Stimulated activated CD4-positive, alpha-beta T cell treated with anti-CD3 and anti-CD28 coated beads, TNF-alpha, amount 100 ng/mL, for 4 hours (primary cell): ENCODE data around the gene C20orf173.

Source experiments
- DNase-seq, 3 experiments: peaks; one replicate each; pipeline ENCODE4 v3.0.0-alpha.2; 2020; ENCODE audit warnings: low read depth in 3 of 3

The C20orf173 gene

DNA sequence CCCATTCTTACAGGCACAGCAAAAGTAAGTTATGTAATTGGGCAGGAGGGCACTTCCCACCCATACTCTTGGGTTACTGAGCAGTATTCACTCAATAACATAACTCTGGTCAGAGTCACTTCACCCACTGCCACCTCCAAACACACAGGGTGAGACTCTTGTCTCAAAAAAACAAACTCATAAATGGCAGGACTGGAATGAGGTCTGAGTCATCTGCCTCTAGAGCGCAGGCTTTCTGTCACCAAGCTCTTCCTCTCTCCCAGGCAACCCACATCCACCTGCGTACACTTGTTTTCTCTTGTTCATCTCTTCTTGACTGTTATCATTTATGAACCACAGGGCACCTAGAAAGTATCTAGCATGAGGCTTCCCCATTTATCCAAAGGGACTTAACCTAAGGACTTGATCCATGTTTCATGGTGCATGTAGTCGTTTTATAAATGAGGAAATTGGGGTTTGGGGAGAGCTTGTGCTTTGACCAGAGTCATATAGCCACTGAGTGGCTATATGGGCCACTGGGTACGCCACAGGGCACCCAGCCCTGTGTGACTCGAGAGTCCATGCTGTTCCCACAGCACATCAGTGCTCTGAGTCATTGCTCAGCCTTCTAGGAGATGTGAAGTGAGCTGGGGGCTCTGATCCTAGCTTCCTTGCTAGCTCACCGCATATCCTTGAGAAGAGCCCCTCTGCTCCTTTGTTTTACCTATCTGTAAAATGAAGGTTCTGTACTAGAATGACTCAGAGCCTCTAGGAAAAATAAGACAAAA is 22.4 kb downstream of the C20orf173 start:
- no peak for DNase-seq

DNA sequence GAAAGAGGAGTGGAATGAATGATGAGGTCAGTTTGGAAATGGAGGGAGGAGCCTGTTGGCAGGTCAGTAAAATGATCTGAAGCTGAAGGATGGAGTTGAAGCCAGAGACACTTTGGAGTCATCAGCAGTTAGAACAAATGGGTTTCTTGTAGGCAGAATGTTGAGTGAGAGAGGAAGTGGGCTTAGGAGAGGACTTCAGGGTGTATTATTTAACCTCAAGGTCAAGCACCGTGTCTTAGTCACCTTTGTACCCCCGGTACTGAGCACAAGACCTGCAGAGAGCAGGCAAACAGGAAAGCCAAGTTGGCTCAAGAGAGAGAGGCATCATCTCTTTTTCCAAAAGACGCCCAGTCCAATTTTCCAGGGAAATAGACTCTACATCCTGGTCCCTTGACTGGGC is 23.3 kb downstream of the C20orf173 start:
- no peak for DNase-seq

DNA sequence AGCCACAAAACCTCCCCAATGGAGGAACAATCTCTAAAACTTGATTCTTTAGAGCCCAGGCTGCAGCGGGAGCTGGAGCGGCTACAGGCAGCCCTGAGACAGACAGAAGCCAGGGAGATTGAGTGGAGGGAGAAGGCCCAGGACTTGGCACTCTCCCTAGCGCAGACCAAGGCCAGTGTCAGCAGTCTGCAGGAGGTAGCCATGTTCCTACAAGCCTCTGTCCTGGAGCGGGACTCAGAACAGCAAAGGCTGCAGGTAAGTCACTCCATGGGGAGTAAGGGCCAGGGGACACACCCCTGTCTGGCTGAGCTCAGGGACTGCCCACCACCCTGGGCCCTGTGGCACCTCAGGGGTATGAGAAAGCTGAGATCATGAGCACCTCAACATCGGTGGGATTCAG is 24.7 kb downstream of the C20orf173 start:
- DNase-seq: no peak

DNA sequence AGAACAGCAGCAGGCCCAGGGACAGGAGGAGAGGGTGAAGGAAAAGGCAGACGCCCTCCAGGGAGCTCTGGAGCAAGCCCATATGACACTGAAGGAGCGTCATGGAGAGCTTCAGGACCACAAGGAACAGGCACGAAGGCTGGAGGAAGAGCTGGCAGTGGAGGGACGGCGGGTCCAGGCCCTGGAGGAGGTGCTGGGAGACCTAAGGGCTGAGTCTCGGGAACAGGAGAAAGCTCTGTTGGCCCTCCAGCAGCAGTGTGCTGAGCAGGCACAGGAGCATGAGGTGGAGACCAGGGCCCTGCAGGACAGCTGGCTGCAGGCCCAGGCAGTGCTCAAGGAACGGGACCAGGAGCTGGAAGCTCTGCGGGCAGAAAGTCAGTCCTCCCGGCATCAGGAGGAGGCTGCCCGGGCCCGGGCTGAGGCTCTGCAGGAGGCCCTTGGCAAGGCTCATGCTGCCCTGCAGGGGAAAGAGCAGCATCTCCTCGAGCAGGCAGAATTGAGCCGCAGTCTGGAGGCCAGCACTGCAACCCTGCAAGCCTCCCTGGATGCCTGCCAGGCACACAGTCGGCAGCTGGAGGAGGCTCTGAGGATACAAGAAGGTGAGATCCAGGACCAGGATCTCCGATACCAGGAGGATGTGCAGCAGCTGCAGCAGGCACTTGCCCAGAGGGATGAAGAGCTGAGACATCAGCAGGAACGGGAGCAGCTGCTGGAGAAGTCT is 25.5 kb downstream of the C20orf173 start:
- no peak for DNase-seq

DNA sequence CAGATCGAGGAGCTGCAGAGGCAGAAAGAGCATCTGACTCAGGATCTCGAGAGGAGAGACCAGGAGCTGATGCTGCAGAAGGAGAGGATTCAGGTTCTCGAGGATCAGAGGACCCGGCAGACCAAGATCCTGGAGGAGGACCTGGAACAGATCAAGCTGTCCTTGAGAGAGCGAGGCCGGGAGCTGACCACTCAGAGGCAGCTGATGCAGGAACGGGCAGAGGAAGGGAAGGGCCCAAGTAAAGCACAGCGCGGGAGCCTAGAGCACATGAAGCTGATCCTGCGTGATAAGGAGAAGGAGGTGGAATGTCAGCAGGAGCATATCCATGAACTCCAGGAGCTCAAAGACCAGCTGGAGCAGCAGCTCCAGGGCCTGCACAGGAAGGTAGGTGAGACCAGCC is 26.2 kb downstream of the C20orf173 start:
- no peak for DNase-seq

DNA sequence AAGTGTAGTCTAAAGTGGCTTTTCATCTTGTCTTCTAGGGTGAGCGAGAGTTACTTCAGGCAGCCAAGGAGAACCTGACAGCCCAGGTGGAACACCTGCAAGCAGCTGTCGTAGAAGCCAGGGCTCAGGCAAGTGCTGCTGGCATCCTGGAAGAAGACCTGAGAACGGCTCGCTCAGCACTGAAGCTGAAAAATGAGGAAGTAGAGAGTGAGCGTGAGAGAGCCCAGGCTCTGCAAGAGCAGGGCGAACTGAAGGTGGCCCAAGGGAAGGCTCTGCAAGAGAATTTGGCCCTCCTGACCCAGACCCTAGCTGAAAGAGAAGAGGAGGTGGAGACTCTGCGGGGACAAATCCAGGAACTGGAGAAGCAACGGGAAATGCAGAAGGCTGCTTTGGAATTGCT is 27.1 kb downstream of the C20orf173 start:
- no peak for DNase-seq

DNA sequence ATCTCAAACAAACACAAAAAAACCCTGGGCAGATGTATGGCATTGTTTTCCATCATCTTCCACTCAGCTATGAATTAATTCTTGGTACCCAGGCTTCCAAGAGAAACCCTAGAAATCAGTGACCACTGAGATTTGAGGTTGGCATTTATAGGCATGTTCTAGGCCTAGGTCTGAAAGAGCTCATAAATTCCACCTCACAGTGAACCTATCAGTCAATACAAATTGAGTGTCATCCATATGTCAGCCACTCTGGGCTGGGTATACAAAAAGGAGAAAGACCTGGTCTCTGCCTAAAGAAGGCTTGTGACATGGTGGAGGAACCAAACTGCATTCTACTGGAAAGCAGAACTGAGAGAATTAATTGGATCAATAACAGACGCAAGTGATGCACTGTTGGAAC is 30.2 kb downstream of the C20orf173 start:
- no peak for DNase-seq

DNA sequence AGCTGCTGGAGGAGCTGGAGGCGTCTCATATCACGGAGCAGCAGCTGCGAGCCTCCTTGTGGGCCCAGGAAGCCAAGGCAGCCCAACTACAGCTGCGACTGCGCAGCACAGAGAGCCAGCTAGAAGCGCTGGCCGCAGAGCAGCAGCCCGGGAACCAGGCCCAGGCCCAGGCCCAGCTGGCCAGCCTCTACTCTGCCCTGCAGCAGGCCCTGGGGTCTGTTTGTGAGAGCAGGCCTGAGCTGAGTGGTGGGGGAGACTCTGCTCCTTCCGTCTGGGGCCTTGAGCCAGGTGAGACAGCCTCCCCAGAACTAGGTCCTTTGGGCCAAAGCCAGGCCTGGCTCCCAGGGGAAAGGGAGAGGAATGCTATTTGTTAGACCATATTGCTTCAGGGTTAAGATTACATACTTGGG is 31.7 kb downstream of the C20orf173 start:
- no peak for DNase-seq

DNA sequence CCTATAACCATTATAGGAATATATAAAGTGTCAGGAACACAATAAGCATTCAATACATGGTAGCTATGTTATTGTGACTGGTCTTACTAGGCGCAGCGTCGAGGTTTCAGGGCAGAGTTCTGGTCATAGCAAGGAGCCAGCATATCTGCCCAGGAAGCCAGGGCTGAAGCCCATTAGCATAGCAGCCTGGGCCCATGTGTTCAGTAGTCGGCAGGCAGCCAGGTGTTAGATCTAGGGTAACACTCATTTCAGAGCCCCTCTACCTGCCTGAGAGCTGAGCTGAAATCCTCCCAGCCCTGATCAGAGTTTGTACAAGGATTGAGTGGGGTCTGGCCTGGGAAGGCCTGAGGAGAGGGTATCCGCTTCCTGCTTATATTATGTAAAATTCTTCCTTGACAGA is 32.1 kb downstream of the C20orf173 start:
- no peak for DNase-seq

DNA sequence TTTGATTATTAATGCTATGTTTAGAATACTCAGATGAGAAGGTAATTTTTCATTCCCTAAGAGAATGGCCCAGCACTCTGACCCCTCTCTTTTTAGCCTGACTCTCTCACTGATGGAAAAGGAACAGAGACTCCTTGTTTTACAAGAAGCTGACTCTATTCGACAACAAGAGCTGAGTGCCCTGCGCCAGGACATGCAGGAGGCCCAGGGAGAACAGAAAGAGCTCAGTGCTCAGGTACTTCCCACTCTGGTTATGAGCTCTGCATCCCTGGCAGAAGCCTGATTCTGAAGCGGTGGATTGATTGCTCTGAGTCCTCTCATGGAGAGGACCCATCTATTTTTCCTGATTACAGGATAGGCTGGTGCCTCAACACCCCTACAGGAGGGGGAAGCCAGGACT is 33.0 kb downstream of the C20orf173 start:
- no peak for DNase-seq

DNA sequence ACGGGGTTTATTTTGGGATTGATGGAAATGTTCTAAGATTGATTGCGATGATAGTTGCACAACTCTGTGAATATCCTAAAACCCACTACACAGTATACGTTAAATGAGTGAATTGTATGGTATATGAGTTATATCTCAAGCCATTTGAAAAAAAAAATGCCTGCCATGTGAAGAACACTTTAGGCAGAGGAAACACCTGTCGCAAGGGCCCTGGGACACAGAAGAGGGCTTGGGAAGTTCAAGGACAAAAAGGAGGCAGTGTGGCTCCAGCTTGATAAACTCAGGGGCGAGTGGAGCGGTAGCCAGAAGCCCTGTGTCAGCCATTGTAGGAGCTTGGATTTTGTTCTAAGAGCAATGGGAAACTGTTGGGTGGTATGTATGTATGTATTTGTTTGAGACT is 37.1 kb downstream of the C20orf173 start:
- DNase-seq: no peak

DNA sequence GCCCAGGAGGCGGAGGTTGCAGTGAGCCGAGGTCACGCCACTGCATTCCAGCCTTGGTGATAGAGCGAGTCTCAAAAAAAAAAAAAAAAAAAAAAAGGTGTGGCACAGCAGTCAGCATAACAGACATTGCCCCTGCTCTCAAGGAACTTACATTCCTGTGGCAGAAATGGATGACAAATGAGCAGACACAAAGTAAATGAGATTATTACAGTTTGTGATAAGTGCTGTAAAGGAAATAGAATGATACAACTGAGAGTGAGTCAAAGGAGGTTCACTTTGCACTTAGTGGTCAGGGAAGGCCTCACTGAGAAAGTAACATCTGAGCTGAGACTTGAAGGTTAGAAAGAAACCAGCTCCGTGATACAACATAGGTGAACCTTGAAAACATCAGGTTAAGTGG is 37.6 kb downstream of the C20orf173 start:
- no peak for DNase-seq

DNA sequence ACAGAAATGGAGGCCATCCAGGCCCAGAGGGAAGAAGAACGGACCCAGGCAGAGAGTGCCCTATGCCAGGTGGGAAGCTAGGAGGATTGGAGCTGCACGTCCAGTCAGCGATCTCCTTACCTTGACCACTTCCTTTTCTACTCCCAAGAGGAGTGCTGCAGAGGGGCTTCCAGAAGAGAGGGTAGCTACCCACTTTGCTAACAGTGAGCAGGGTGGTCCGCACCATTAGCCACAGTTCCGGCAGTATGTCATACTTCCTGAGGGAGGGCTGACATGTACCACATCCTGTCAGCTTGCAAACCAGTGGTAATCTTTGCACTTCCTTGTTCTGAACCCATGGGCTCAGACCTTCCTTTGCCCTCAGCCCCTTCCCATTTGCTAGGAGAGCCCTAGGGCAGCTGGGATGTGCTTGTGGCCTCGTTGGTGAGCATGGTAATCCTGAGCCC is 38.7 kb downstream of the C20orf173 start:
- peak; percentile 18 to 29 (median 20) for DNase-seq

DNA sequence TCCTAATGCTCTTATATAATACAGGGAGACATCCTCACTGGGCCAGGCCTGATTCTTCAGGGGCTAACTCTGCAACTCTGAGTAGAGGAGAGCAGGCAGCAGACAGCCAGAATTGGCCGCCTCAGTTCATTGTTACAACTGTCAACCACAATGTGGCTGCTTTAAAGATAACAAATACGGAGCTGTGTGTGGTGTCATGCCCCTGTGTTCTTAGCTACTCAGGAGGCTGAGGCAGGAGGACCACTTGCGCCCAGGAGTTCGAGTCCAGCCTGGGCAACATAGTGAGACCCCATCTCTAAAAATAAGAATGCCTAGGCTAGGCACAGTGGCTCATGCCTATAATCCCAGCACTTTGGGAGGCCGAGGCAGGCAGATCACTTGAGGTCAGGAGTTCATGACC is 39.7 kb downstream of the C20orf173 start:
- no peak for DNase-seq

DNA sequence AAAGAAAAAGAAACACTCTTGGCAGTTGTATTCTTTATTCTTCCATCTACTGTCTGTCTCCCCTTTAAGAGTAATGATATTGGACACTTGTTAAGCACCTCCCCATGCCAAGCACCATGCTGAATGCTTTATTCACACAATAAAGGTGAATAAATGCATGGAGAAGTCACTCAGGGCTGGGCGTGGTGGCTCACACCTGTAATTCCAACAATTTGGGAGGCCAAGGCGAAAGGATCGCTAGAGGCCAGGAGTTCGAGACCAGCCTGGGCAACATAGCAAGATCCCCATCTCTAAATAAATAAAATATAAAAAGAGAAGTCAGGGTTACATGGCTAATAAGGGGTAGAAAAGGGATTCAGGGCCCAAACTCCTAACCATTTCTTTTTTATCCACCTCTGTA is 42.0 kb downstream of the C20orf173 start:
- no peak for DNase-seq

DNA sequence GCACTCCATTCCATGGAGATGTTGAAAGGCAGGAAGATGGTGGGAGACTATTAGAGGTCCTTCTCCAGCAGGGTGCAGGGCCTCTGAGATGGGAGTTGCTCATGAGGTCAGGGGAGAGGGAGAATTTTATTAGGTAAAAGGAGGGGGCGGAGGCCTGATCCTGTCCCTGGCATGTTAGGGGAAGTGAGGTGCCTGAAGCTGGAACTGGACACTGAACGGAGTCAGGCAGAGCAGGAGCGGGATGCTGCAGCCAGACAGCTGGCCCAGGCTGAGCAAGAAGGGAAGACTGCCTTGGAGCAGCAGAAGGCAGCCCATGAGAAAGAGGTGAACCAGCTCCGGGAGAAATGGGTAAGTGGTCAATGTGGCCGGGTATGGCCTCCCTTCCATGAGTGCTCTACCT is 49.7 kb downstream of the C20orf173 start:
- DNase-seq: no peak

DNA sequence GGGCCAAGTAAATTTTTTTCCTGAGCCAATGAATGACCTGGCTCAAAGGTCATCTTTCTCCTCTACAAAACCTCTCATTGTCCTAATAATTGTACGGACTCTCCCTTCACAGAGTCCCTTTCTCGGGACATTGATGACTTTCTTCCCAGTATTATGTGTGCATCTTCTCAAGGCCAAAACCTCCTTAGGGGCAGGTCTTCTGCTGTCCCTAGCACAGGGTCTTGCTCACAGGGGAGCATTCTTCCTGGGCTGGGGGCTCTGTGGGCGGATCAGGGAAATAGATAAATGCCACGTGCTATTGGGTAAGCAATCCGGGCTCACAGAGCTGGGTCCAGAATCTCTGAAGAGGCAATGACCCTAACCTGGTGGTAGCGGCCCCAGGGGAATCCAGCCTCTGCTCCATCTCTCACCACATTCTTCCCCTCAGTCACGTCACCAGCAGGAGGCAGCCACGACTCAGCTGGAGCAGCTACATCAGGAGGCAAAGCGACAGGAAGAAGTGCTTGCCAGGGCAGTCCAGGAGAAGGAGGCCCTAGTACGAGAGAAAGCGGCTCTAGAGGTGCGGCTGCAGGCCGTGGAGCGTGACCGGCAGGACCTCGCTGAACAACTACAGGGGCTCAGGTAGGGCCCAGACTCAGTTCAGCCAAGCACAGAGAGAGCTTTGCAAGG is 50.5 kb downstream of the C20orf173 start:
- DNase-seq: no peak
